ENCODE results near the gene CYP2A6.
"Not testable (repeated sequence)": the region's sequence is repeated elsewhere in the genome, so short reads cannot be mapped to it uniquely, and the experiment has no call there.

DNA sequence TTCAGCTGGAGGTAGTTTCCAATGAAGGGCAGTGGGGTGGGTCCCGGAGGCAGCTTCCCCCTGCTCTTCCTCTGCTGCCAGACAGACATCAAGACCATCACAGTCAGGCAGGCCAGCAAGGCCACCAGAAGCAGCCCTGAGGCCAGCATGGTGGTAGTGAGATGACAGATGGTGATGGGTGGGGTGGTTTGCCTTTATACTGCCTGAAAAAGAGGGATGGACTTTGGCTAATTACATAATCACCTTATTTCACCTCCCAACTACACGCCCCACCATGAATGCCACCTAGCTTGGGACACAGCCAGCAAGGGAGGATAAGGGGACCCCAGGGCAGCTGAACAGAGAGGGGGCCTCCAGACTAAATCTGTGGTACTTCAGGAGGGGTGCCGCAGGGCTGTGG, 31.8 kb upstream of the CYP2A6 start, which contains the start of gene CYP2A7:
- TF ChIP-seq CTCF, POLR2A (IDR thresholded peaks at IDR 0.05): not testable (repeated sequence)

Data from testis (tissue), 2 donors.